ENCODE results near the gene TTLL10.
"Not testable (repeated sequence)": the region's sequence is repeated elsewhere in the genome, so short reads cannot be mapped to it uniquely, and the experiment has no call there.

TTLL10 gene

DNA sequence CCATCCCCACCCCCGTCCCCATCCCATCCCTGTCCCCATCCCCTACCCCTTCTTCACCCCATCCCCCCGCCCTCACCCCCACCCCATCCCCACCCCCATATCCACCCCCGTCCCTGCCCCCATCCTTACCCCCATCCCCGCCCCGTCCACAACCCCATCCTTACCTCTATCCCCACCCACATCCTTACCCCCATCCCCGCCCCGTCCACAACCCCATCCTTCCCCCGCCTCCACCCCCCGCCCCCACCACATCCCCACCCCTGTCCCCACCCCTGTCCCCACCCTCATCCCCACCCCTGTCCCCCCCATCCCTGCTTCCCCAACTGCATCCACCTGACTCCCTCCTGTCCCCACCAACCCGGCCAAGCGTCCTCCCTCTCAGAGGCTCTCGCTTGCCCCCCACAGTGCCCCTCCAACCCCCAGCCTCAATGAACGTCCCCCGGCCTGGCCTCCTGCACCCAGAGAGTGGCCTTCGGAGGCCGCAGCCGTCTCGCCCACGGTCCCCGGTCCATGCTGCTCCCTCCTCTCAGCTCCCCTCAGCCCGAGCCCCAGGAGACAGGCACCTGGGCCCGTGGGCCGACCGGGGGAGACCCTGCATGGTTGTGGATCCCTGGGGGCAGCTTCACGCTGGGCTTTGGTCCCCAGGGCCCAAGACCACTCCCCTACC lies 32.3 kb upstream of the TTLL10 start:
- no peak for DNase-seq

DNA sequence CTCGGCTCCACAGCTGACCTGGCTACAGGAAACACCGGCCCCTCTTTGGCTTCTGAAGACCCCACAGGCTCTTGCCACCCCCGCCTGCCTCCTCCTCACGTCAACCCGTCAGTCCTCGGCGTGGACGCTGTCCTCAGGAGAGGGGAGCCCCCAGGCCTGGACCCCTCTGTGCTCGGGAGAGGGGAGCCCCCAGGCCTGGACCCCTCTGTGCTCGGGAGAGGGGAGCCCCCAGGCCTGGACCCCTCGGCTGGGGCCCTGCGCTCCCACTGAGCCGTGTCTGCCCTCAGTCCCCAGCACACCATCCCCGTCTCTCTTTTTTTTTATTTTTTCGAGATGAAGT lies 31.8 kb upstream of the TTLL10 start:
- DNase-seq = no peak

DNA sequence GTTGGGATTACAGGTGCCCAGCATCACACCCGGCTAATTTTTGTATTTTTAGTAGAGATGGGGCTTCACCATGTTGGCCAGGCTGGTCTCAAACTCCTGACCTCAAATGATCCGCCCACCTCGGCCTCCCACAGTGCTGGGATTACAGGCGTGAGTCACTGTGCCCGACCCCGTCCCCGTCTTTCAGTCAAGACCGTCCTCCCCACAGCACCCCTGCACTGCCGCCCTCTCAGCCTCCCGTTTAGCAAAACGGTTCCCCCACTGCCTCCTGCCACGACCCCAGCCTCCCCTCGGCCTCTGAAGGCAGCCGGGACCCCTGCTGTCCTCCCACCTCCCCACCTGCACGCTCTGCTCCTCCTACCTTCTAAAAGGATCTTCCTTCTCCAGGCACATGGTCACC lies 31.3 kb upstream of the TTLL10 start:
- not testable (repeated sequence) for DNase-seq

DNA sequence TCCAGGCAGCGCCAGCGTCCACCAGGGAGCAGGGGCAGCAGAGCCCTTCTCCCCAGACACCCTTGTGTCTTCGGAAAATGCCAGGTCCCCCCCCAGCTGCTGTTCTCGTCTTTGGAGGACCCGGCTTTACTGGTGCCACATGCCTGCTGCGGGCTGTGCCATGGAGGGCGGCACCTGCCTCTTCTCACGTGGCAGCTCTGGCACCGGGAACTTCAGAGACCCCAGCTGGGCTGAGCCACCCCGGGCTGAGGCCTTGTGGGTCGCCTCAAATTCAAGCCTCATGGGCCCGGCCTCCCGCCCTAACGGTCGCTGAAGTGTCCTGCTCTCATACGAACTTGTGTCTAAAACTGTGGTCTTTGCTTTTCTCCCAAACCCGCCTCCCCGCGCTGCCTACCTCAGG lies 30.8 kb upstream of the TTLL10 start:
- DNase-seq = no peak

DNA sequence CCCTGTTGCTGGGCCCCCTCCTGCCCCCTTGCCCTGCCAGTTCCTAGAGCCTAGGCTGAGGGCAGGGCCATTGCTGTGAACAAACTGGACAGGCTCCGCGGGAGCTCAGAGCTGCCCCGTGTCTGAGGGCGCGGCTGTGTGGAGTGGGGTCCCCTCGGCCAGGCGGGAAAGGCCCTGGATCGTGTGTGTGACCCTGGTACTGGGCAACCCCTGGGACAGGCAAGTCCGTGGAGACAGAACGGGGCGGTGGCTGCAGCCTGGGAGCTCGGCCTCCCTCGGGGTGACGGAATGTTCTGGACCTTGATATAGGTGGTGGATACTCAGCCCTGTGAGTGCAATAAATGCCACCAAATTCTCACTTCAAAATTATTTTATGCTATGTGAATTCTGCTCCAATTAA lies 30.0 kb upstream of the TTLL10 start:
- DNase-seq = no peak

DNA sequence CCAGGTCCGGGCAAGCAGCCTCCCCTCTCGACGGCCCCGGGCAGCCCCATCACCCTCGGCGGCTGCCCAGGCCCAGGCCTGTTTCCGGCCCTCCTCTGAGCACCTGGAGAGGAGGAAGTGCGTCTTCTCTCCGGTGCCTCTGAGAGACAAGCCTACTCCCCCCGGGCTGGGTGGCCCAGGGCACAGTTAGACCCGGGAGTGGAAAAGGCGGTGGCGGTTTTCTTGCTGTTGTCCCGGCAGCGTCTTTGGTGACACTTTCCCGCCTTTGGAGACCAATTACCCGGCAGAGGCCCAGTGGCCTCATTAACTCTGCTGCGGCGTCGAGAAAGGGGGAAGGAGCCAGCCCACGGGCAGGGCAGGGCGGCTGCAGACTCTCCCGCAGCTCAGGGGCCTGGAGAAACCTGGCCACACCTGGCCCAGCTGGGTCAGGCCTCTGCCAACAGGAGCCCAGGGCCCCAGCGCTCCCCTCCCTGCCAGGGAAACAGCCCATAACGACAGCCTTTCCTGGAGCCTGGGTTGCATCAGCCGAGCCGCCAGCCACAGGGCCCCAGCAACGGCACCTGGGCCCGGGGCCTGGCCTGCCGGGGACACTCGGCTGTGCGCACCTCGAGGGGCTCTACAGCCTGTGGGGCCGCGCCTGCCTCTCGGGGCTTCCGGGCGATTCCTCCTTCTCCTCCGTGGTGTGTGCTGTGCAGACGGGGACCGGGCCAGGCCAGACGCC lies 29.4 kb upstream of the TTLL10 start:
- DNase-seq = peak; percentile 52

DNA sequence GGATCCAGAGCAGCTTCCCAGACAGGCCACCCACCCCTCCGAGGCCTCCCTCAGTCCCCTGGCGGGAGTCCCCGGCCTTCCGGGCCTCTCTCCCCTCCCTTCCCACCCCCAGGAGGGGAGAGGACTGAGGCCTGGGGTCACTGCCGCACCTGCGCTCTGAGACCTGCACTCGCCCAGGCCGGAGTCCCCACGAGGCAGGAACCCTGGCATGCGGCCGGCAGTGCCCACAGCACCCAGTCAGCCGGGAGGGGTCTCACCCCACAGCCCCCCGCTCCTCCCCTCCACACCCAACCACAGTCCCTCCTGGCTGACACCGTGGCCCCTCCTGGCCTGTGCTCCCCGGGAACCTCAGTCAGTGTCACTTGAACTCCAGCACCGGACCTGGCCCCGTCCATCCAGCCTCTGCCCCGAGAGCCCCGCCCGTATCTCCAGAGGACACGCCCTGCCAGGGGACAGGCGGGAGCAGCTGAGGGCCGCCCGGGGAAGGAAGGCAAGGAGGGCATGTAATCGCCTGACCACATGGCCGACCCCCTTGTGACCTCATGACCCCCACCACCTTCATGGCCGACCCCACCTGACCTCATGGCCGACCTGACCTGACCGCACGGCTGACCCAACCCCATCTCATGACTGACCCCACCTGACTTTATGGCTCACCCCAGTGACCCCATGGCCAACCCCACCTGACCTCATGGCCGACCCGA lies 28.7 kb upstream of the TTLL10 start:
- DNase-seq = no peak

DNA sequence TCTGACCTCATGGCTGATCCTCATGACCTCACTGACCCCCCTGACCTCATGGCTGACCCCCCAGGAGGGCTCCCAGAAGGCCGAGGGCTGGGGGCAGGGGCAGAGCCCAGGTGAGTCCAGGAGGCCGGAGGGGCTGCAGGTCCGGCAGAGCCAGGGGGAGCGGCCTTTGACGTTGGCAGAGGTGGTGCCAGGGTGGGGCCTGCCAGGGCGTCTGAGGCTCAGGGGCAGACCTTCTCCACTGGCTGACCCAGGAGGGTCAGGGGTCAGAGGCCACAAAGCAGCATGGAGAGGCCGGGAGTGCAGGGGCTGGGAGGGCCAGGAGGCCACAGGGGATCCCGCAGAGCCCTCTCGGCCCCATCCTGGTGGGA lies 28.1 kb upstream of the TTLL10 start:
- no peak for DNase-seq

DNA sequence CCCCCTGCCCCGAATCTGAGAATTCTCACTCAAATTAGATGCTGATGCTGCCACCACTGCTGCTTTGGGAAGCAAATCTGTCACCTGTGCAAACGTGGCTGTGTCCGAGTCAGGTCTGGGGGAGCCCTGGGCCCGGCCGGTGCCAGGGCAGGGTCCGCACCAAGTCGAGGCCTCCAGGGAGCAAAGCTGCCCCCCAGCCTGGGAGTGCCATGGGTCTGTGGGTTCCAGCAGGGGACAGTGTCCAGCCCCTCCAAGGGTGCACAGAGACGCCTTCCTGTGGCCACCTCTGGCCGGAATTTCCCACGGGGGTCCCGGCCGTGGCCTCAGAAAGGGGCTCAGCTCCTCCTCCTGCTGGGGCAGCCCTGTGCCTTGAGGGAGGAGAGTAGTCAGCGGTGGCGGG lies 27.7 kb upstream of the TTLL10 start:
- no peak for DNase-seq

DNA sequence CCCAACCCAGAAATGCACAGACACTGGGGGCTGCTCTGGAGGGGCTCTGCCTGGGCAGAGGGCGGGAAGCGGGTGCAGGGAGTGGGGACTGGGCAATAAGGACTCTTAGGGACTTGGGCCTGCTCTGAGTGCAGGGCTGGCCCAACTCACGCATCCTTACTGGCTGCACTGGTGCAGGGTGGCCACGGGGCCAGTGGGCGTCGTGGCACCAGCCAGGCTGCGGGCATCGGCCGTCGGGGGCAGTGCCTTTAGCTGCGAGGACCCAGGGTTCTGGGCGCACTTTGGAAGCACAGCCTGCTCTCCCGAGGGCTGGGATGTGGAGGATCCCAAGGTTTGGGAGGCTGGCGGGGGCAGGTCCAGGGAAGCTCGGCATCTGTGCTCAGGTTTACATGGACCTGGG lies 27.1 kb upstream of the TTLL10 start:
- DNase-seq = no peak

DNA sequence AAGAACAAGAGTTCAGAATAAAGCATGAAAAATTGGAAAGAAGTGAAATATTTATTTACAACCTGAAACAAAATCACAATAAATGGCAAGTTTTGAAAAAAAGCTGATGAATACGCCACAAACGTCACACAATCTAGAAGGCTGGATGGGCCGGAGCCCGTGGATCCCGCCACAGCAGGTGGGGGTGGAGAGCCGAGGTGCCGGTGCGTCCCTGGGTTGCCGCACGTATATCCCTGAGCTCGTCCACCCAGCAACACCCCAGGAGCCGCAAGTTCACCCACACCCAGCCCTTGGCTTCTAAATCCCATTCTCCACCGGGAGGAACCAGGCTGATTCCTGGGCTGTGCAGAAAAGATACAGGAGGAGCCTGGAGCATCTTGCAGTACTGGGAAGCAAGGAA lies 25.6 kb upstream of the TTLL10 start:
- DNase-seq = no peak

DNA sequence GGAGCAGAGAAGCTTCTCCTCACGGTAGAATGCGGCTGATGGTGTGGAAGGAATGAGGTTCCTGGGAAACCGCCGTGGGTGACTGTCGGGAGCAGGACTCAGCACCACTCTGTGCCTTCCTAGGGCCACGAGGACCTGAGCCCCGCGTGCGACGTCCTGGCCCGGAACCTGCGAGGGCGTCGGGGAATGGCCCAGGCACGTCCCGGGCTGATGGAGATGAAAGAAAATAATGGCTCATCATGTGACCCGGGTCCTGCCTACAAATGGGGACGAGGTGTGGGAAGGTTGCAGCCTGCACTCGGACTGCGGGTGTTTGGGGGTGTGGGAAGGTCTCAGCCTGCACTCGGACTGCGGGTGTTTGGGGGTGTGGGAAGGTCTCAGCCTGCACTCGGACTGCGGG lies 25.1 kb upstream of the TTLL10 start:
- no peak for DNase-seq

DNA sequence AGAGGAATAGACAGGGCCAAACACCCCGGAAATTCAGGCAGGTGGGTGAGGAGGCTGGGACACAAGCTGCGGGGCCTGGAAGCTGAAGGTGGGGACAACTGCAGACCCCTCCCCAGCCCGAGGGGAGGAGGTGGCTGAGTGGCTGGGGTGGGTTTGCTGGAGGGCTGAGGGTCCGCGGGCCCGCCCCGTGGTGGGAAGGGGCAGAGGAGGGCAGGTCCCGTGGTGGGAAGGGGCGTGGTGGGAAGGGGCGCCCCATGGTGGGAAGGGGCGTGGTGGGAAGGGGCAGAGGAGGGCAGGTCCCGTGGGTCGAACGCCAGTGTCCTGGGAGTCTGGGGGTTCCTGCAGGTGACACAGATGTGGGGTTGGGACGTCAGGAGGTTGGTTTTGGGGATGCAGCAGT lies 24.3 kb upstream of the TTLL10 start:
- DNase-seq = no peak

DNA sequence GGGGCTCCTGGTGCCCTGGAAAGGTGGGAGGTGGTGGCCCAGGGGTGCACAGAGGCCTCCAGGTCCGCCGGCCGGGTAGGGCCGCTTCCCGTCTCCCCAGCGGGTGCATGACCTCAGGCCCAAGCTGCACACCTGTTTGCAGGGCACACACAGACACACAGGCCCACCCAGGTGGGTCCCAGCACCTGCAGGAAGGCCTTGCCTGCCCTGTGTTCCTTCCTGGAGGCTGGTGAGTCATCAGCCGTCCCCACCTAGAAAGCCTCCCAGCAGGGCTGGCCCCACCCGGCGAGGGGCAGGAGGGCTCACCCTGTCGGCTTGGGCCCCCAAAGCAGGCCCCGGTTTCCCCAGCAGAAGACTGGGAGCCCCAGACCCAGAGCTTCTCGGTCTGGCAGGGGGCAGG lies 23.6 kb upstream of the TTLL10 start:
- DNase-seq = no peak

DNA sequence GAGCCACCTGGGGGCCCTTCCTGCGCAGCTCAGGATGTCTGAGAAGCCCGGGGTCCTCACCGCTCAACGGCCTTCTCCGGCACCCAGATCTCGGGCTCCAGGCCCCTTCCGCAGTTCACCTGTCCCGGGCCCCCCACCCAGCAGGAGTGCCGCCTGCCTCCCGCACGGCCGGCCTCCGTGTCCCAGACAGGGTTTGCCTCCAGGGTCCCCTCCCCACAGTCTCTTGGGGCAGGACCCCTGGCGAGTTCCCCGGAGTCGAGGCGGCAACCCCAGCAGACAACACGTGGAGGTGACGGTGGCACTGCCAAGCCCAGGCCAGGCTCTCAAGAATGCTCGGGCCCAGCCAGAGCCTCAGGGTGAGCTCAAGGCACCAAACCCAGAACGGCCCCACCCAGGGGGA lies 22.4 kb upstream of the TTLL10 start:
- no peak for DNase-seq

DNA sequence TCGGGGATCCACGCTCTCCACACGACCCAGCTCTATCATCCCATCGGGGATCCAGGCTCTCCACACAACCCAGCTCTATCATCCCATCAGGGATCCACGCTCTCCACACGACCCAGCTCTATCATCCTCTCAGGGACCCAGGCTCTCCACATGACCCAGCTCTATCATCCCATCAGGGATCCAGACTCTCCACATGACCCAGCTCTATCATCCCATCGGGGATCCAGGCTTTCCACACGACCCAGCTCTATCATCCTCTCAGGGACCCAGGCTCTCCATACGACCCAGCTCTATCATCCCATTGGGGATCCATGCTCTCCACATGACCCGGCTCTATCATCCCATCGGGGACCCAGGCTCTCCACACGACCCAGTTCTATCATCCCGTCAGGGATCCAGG lies 21.2 kb upstream of the TTLL10 start:
- DNase-seq = not testable (repeated sequence)

DNA sequence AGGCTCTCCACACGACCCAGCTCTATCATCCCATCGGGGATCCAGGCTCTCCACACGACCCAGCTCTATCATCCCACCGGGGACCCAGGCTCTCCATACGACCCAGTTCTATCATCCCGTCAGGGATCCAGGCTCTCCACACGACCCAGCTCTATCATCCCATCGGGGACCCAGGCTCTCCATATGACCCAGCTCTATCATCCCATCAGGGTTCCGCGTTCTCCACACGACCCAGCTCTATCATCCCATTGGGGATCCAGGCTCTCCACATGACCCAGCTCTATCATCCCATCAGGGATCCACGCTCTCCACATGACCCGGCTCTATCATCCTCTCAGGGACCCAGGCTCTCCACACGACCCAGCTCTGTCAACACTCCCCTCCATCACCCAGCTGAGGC lies 20.5 kb upstream of the TTLL10 start:
- not testable (repeated sequence) for DNase-seq

DNA sequence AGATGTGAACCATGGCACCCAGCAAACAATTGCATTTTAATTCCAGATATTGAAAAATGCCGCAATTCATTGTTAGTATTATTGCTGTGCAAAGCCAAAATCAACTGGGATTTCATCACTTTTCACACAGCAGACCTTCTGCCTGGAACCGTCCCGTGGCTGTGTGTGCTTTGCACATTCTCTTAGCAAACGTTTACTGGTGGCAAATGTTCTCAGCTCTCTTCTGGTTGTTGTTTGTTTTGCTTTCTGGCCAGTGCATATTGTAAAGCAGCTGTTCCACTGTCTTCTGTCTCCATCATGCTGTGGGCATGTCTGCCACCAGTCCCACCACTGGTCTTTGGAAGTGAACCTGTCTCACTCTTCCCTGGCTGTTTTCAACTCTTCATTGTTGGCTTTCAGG lies 19.8 kb upstream of the TTLL10 start:
- DNase-seq = no peak

DNA sequence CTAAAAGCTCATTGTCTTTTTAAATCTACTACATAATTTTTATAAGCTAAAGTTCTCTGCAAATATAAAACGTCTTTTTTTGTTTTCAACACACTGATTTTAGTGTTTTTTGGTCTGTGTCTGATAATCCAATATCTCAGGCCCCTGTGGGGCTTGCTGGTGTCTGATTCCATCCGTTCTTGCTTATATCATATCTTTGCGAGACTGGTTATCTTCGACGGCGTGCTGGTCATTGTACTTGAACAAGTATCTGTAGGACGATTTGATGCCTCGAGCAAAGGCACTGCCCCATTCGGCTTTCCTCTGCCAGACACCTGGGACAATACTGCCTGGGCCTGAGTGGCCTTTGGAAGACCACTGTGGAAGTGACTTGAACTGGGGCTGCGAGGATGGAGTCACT lies 18.4 kb upstream of the TTLL10 start:
- DNase-seq = no peak

DNA sequence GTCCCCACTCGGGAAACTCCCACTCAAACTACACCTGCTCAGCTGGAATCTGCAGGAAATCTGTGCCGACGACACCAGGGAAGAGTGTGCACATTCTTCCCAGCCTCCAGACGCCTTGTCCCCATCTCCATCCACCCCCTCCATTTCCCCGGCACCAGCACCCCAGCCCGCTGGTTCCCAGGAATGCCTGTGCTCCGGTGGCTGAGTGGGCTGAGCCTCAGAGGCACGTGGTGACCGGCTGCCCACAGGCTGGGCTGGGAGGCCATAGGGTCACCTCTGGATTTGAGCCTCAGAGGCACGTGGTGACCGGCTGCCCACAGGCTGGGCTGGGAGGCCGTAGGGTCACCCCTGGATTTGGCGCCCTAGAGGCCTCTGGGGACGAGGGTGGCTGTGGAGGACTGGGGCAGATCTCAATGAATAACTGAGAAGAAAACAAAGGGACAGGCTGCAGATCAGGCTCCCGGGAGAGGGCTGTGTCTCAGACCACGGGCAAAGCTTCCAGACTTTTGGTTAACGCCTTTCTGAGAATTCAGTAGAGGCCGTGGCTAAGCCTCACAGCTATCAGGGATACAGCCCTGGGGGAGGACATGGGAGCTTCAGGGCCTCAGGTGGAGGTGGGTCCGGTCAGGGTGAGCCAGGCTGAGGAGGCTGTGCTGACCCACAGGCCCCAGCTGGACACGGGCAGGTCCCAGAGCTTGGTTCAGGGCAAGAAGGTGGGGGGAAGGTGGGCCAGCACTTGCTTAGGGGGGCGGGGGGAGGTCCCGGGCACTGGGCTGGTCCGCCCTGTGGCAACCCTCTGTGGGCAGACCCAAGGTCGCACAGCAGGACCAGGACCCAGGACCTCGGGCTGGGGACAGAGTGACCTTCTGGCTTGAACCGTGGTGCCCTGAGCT lies 17.3 kb upstream of the TTLL10 start:
- DNase-seq = no peak

DNA sequence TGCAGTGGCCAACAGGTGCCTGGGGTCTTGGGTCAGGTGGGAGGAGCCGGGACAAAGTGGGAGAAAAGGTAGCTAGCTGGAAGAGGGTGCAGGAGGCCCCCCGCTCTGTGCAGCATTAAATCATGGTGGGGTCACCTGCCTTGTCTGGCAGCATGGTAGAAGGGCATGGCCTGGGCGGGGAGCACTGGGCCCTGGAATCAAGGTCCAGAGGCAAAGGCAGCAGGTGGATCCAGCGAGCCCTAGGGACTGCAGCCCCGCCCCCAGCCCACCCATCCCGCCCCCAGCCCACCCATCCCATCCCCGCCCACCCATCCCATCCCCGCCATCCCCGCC lies 16.7 kb upstream of the TTLL10 start:
- DNase-seq = no peak

DNA sequence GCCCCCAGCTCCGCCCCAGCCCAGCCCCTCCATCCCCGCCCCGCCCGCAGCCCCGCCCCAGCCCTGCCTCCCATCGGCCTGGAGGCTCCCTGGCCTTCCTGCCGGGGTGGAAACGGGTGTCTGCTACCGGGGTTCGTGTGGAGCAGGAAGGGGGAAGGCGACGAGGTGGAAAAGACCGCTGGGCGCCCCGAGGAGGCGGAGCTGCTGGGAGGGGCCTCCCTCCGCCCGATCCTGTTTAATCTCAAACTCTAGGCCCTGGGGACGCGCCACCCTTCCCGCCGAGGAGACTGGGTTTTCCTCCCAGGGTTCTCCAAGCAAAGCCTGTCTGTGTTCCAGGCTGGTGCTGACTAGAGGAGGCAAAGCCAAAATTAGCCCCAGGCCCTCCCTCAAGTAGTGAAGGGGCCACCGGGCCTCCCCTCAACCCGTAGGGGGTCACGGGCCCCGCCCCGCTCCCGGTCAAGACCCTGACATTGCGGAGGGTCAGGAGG lies 16.2 kb upstream of the TTLL10 start:
- DNase-seq = peak; percentile 66

DNA sequence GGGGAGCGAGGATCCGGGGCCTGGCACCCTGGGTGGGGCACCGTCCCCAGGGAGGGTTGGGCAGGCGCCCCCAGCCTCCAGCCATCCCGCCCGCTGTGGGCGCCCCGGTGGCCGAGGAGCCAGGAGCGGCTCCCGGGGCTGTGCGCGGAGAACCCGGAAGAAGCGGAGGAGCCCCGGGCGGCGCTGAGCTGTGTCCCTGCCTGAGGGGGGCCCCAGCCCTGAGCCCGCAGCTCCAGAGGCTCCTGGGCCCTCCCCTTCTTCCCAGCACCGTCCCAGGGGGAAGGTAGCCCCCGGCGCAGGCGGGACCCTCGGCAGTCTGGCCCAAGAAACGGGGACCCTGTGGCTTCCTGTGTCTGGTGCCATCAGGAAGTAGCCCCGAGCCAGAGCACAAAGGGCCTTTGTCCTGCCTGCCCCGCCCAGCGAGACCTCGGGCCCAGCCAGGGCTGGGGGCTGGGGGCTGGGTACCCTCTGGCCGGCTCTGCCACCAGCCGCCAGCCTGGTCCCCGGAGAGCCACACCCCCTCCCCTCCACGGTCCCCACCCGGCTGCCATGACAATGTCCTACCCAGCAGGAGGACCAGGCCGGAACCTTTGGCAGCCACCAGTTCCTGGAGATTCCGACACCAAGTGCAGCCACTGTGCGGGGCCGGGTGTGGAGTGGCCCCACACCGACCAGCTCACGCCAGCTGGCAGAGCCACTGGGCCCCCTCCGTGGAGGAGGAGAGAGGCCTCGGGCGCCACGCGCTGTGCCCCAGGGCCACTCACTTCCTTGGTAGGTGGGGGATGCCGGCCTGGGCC lies 15.6 kb upstream of the TTLL10 start:
- peak; percentile 21 for DNase-seq
